GDM1 (cell line): Measurements from ENCODE around the gene HPSE.
"Not testable (repeated sequence)": the region's sequence is repeated elsewhere in the genome, so short reads cannot be mapped to it uniquely, and the experiment has no call there.

Experiments used
- DNase-seq: peaks from one replicate; lab custom pipeline; 2025; lab: John Stamatoyannopoulos, UW

The HPSE gene

GRCh38 chr4:83331956-83332355, 2.7 kb downstream of the HPSE start:
- DNase-seq = peak; percentile 4

DNA sequence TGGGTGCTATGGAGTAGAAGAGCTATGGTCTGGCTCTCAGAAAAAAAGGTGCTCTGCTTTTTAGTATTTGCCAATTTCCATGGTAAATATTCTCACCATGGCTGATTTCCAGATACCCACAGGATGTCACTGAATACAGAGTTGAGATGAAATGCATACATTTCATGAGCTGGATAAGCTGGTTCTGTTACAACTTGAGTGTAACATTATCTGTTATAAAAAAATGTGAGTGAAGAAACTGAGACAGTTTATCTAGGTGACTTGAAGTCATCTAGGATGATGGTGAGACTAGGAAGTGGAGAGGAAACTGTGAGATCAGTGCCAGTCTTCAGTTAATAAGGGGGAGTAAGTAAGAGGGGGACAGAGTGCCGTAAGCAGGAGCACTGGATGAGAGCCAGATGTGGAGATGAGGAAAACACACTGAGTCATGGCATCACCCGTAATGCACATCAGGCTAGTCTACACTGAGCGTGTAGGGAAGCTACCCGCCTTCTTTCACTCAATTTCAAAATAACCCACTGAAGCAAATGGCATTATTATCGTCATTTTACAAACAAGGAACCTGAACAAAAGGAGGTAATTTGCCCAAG, 5.0 kb downstream of the HPSE start:
- no peak for DNase-seq

GRCh38 chr4:83328521-83329187, 6.0 kb downstream of the HPSE start:
- no peak for DNase-seq

DNA sequence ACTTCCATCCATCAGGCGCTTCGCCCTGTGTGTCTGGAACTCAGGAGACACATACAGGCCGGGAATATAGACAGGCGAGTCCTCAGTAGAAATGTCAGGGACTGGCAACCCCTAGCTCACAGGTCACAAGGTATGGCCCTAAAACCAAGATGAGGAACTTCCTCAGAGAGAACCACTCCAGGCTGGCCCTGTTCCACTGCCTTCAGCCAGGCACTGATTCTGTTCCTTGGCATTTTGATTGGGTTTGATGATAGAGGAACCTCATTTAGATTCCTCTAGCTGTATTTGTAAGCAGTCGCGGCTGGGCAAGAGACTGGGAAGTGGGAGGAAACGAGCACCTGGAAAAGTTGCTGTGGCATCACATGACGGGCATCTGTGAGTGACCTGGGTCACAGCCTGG, 8.1 kb downstream of the HPSE start:
- DNase-seq = no peak

GRCh38 chr4:83325306-83325705, 9.3 kb downstream of the HPSE start:
- not testable (repeated sequence) for DNase-seq

DNA sequence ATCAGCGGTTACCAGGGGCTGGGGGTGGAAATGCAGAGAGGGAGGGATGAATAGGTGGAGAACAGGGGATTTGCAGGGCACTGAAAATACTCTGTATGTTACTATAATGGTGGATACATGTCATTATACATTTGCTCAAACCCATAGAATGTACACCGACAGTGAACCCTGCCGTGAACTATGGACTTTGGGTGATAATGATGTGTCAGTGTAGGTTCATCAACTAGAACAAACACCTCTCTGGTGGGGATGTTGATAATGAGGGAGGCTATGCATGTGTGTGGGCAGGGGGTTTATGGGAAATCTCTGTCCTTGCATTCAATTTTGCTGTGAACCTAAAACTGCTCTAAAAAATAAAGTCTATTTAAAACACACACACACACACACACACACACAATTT, 11.5 kb downstream of the HPSE start:
- no peak for DNase-seq

DNA sequence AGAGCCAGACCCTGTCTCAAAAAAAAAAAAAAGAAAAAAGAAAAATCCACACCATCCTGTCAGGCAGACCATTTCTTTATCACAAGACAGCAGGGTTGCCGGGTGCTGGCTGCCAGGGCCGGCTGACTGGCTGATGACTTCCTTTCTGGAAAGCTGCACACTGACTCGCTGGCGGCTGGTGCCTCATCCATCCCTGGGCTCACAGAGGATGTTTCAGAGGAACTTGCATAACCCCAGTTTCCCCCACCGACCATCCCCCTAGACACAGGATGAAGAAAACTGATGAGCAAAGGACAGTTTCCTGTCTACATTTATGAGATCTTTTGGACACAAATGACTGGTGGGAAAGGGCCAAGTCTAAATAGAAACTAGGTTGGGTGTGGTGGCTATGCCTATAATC, 14.1 kb downstream of the HPSE start:
- peak; percentile 91 for DNase-seq

- DNase-seq = peak; percentile 23
Observed at GRCh38 chr4:83318666-83319065, 16.0 kb downstream of the HPSE start.

- DNase-seq = no peak
Observed at GRCh38 chr4:83317671-83318070, 17.0 kb downstream of the HPSE start.

DNA sequence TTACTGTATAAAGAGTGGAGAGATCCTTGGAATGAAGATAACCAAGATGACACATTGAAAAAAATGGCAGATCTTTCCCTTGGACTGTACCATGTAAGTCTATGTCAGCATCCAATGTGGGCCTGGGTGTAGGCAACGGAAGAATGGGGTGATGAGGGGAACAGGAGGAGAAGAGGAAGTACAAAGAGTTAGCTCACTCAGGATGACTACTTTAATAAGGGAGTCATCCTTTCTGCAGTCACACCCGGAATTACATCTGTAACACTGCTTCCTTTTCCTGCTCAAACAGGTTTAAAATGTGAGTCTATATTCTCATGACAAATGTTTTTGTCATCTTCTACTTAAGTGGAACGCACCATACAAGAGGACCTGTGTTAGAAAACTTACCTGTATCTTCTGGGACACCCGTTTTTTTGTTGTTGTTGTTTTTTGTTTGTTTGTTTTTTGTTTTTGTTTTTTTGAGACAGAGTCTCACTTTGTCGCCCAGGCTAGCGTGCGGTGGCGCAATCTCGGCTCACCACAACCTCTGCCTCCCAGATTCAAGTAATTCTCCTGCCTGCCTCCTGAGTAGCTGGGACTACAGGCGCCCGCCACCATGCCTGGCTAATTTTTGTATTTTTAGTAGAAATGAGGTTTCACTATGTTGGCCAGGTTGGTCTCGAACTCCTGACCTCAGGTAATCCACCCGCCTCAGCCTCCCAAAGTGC, 18.0 kb downstream of the HPSE start:
- no peak for DNase-seq

DNA sequence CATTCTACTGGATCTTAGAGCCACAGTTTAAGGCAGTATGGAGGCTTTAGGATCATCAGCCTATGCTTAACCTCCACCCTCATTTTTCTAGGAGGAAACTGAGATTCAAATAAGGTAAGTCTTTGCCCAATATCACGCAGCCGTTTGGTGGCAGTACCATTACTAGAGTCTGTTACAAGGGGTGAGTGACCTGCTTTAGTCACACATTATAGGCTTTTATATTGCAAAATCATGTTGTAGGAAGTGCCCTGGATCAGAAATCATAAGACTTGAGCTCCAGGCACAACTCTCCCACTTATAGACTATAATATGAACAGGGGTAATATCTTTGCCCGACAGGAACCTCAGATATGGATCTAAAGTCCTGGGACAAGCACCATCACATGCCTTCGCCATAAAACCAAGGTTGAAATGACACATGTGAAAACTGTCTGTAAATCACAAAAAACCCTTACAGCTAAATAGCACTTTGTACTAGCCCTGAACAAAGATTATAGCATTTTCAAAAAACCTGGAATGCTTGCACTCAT, 19.2 kb downstream of the HPSE start:
- no peak for DNase-seq

DNA sequence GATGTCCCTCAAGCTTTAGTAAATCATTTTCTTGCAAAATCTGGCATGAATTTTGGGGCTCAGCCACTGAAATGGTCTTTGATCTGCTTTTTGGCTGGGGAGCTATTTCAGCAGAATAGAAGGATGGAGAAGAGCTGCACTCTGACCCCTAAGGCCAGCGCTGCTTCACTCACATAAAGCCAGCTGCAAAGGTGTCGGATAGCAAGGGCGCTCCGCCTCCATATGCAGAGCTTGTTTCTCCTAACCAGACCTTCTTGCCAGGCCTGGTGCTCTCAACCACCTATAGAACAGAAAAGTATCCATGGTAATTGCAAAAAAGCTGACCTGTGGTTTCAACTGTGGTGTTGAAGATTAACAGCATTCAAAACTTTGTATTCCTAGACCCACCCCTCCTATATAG, 26.0 kb downstream of the HPSE start:
- DNase-seq = no peak

- DNase-seq = no peak
Observed at GRCh38 chr4:83307920-83308319, 26.7 kb downstream of the HPSE start.

DNA sequence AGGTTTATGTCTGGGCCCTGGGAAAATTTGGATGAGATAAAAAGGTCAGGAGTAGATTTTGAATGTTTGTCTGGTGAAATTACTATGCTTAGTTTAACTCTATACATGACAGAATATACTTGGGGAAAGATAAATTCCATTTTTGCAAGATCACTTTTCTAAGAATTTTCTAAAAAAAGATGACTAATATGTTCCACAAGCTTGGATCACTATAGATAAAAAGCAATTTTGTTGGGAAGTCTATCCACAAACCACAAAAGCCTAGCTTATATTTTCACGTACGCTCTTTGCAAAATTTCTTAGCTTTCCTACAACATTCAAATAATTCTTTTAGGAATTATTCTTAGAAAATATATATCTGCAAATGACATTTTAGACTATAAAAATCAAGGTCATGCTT, 29.5 kb downstream of the HPSE start:
- no peak for DNase-seq

GRCh38 chr4:83297548-83298260, 36.9 kb downstream of the HPSE start:
- DNase-seq = peak; percentile 39

- no peak for DNase-seq
Observed at GRCh38 chr4:83293305-83294046, 41.2 kb downstream of the HPSE start.

DNA sequence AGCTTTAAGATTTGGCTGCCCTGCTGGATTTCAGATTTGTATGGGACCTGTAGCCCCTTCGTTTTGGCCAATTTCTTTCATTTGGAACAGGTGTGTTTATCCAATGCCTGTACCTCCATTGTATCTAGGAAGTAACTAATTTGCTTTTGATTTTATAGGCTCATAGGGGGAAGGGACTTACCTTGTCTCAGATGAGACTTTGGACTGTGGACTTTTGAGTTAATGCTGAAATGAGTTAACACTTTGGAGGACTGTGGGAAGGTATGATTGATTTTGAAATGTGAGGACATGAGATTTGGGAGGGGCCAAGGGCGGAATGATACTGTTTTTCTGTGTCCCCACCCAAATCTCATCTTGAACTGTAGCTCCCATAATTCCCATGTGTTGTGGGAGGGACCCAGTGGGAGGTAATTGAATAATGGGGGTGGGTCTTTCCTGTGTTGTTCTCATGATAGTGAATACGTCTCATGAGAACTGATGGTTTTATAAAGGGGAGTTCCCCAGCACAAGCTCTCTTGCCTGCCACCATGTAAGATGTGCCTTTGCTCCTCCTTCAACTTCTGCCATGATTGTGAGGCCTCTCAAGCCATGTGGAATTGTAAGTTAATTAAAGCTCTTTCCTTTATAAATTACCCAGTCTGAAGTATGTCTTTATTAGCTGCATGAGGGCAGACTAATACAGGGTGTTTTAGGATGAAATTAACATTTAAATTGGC, 44.4 kb downstream of the HPSE start:
- DNase-seq = not testable (repeated sequence)

- DNase-seq = not testable (repeated sequence)
Observed at GRCh38 chr4:83288381-83288780, 46.3 kb downstream of the HPSE start.

DNA sequence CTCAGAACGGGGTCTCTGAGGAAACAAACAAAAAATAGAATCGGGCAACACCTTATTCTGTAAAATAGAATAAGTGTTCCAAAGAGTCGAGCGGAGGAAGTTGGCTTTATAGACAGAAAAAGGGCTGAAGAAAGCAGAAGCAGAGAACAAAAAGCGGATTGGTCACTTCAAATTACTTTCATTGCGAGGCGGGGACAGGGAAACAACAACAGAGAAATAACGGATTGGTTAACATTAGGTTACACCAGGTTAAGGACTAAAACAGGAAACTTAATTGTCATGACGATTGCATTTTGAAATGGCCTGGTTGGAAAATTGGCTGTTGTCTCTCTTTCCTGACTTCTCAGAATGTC, 49.6 kb downstream of the HPSE start:
- peak; percentile 64 for DNase-seq

GRCh38 chr4:83284193-83285054, 50.2 kb downstream of the HPSE start, which contains the start of gene COQ2:
TSS of gene COQ2 (minus strand) at chr4:83284798. CDS start at chr4:83284764, 34 bp downstream.
- DNase-seq = peak; percentile 93
